HG03064 (cell line): ENCODE results near the gene TPRA1.

Experiments used
- ATAC-seq: cut with Tn5 transposase; IDR thresholded peaks from one replicate; pipeline ENCODE4 v1.9.1; 2021; ENCODE audit warnings: low read depth; ENCODE audit not compliant: unreplicated experiment

The TPRA1 gene

DNA sequence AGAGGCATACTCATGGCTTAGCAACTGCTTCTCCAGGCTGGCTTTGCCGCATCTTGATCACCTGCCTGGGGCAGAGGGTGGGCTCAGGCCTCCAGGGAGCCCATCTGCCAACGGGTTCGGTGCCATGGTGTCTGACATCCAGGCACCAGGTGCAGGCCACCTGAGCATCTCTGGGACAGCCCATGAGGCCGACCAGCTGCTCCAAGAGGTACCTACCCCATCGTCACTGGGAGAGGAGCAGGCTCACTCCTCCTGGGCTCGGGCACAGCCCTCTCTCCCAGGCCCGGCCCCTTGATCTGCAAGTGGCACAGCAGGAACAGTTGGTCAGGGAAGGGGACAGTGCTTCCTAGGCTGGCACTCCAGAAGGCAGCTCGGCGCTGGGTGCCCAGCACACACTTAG is 21.9 kb downstream of the TPRA1 start:
- no peak for ATAC-seq

GRCh38 chr3:127566833-127567232 is 23.7 kb downstream of the TPRA1 start:
- ATAC-seq = no peak

DNA sequence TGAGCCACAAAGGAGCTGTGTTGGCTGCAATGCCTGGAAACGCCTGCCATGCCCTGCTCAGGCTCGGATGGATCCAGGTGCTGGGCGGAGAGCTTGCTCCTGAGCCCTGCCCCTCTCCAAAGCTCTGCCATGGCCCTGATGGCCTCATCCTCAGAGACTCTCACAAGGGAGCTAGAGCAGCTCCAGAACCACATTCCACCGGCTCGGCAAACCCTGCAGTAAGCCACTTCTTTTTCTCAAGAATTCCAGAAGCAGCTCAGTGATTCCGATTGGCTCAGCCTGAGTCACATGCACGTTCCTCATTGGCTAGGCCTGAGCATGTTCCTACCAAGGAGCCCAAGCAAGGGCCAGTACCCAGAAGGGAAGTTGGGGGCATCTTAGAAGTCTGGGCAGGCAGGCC is 24.8 kb downstream of the TPRA1 start:
- no peak for ATAC-seq

GRCh38 chr3:127560051-127560787 is 30.3 kb downstream of the TPRA1 start:
- ATAC-seq = no peak

- ATAC-seq = no peak
Observed at GRCh38 chr3:127556565-127556964, 34.0 kb downstream of the TPRA1 start.

DNA sequence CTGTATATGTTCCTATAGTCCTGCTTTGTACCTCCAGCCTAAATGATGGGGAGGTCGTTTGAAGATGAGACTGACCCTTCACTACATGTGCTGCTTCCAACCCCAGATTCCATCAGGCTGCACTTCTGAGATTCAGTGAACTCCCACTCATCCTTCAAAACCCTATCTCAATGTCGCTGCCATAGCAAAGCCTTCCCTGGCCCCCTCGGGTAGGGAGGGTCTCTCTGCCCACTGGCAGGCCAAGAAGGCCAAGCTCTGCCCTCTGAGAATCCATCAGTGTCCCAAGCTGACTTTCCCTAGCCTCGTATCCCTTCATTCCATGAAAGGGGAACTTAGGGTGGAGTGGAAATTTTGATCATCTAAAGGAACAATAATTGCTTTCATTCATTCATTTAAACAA is 35.4 kb downstream of the TPRA1 start:
- ATAC-seq = no peak

- ATAC-seq = no peak
Observed at GRCh38 chr3:127552038-127552437, 38.5 kb downstream of the TPRA1 start.

- no peak for ATAC-seq
Observed at GRCh38 chr3:127551178-127551577, 39.4 kb downstream of the TPRA1 start.

GRCh38 chr3:127550468-127551157 is 39.9 kb downstream of the TPRA1 start:
- no peak for ATAC-seq

DNA sequence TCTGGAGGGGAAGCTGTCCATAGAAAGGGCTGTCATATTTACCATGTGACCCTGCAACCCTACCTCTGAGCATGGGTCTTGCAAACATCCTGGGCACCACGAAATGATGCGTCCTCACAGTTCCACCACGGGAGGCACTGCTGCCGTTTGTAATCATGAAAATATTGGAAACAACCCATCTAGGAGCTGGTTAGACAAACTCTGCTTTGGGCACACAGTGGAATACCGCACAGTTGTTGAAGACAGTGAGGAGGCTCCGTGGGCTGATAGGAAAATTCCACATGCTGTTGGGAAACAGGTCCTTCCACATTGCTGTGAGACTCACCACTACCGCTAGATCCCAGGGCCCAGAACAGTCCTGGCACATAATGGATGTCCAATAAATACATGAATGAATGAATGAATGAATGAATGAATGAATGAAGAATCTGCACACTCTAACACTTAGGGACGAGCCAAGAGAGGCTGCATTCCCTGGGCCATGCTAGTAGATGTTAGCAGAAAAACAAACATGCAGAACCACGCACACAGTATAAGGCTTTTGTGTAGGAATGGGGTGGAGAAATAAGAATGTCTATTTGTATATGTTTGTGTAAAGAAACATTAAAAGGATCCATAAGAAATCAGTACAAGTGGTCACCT is 40.6 kb downstream of the TPRA1 start:
- no peak for ATAC-seq

DNA sequence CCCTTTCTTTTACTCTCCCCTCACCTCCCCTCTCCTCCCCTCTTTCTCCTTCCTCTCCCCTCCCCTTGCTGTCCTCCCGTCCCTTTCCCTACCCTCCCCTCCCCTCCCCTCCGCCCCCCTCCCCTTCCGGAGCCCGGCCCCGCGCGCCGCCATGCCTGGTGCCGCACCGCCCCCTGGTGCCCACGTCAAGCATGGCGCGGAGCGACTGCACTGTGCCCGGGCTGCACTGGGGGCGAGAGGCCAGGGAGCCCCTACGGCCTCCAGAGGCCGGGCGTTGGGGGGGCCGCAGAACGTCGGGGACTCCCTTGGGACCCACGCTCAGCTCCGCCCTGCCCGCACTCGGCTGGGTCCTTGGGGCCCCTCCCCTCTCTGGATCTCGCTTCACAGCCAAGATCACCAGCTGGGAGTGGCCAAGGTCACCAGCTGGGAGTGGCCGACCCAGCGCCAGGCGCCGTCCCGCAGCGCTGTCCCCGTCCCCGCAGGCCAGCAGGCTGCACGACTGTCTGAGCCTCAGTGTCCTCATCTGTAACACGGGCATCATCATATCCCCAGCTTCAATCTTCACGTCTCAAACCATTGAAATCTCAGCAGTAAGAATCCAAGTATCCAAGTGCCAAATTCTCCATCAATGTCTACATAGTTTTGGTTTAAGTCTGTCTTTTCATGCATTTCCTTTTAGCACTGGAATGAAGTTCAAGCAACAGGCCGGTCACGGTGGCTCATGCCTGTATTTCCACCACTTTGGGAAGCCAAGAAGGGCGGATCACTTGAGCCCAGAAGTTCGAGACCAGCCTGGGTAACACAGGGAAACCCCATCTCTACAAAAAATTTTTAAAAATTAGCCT is 42.5 kb downstream of the TPRA1 start:
- ATAC-seq = no peak

GRCh38 chr3:127546970-127547733 is 43.4 kb downstream of the TPRA1 start:
- no peak for ATAC-seq

DNA sequence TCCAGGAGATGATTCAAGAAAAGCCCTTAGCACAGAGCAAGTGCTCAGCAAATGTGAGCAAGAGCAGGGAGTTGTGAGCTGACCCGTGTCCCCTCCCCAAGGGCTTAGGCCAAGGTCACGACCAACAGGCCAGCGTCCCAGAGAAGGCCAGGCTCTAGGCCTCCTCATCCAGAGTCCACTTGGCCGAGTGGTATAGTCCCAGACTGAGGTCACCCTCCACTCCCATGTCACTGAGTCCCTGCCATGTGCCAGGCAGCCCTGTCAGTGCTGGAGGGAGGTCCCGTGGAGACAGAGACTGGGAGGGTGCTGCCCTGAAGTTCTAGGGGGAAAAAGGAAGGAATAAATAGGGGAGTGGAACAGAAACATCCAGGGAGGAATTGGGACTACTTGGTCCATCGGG is 44.0 kb downstream of the TPRA1 start:
- no peak for ATAC-seq

DNA sequence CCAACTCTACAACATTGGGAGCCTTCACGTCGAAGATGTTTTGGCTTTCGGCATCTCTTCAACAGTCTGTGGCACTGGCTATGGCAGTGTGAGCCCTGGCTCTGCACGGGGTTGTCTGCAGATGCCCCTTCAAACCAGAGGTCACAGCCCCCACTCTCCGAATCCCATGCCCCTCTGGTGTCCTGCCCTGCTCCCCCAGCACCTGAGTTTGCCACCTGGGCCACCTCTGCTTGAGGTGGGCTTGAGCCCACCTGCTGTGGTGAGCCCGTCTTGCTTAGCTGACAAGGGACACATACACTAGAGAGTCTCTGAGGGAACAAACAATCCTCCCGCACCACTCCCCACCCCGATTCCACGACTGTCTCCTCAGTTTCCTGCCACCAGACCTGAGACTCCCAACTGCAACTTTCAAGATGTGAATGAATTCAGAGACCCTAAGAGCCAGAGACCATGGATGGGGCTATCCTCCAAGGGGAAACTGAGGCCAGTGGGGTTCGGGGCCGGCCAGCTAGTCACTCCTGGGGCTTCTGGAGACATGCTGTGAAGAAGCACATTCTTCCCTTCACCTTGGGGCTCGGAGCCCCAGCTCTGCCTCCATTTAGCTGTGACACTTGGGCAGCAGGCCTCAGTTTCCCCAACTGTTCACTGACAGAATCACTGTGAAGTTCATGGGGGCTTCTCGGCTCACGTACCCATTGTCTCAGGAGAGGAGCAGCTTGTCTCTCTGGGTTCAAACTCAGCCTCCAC is 44.6 kb downstream of the TPRA1 start:
- no peak for ATAC-seq

- ATAC-seq = no peak
Observed at GRCh38 chr3:127545216-127545615, 45.3 kb downstream of the TPRA1 start.

DNA sequence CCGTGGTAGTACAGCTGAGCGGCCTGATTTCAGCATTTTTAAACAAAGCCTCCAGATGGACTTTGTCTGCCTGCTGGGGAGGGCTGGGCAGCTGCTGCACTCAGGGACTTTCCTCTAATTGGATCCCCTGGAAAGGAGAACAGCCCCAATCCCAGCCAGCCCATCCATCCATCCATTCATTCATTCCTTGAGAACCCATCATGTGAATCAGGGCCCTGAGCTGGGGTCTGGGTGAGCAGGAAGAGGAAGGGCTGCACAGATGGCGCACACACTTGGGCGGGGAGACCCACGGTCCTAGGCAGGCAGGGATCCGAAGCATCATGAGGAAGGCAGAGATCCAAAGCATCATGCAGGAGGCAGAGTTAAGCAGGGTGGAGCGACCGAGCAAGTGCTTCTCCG is 45.7 kb downstream of the TPRA1 start:
- no peak for ATAC-seq

DNA sequence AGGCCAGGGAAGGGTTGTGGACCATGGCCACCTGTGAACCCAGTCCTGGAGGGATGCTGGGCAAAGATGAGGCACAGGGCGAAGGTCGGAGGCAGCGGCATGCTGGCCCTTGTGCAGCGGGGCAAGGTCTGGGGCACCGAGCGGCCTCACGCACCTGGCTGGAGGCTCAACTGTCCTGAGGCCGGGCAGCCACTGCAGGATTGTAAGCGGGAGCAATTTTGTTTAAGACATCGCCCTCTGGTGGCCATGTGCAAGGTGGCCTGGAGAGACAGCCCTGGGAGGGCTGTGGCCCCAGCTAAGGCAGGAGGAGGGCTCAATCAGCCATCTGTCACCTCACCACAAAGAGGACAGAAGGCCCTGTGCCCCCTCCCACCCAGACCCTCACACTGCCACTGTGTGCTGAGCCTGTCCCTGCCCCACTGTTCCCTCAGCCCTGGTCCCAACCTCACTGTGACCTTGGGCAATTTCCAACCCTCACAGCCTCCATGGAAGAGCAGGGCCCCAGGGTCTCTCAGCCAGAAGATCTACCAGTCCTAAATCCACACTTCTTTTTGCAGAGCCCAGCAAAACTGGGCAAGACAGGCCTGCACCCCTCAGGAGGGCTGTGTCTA is 46.2 kb downstream of the TPRA1 start:
- ATAC-seq = no peak

DNA sequence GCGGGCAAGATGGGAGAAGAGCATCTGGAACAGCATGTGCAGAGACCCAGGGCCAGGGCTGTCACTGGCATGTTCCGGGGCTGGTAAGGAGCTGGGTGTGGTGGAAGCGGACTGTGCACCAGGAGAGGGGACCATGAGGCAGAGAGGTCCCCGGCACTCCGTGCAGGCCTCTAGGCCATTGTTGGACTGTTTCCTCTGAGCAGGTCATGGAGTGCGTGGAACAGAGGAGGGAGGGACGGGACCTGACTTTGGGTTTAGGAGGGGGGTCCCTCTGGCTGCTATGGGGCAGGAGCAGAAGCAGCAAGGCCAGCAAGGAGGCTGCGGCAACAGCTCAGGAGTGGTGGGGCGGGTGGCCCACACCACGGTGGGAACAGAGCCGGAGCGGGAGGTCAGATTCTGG is 47.1 kb downstream of the TPRA1 start:
- no peak for ATAC-seq

DNA sequence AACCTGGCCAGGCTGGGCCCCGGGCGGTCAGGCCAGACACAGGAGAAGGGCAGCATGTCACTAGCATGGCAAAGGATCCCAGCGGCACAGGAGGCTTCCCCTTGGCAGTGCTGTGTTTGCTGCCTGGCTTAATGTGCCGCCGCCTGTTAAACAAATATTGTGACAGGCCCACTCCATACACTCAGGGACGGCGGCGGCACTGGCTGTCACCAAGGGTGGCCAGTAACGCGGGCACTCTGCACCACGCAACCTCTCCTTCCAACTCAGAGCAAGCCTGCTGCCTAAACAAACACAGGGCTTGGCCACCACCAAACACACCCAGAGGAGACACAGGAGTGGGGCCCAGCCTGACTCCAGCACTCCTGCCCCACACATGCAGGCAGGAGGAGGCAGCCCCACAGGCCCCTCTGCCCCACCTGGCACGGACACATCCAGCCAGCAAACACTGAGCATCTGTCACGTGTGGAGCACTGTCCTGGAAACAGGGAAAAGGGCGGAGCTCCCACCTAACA is 48.0 kb downstream of the TPRA1 start:
- no peak for ATAC-seq
